ENCODE results near the gene SLC46A3. TPM values are rescaled to one million over a fixed set of nuclear protein-coding genes. Genes with fewer than 3 reads are reported as not detected.

Gene SLC46A3, protein sequence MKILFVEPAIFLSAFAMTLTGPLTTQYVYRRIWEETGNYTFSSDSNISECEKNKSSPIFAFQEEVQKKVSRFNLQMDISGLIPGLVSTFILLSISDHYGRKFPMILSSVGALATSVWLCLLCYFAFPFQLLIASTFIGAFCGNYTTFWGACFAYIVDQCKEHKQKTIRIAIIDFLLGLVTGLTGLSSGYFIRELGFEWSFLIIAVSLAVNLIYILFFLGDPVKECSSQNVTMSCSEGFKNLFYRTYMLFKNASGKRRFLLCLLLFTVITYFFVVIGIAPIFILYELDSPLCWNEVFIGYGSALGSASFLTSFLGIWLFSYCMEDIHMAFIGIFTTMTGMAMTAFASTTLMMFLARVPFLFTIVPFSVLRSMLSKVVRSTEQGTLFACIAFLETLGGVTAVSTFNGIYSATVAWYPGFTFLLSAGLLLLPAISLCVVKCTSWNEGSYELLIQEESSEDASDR
- 3.4 and 8.6 TPM in 2 replicates for total RNA-seq

DNA sequence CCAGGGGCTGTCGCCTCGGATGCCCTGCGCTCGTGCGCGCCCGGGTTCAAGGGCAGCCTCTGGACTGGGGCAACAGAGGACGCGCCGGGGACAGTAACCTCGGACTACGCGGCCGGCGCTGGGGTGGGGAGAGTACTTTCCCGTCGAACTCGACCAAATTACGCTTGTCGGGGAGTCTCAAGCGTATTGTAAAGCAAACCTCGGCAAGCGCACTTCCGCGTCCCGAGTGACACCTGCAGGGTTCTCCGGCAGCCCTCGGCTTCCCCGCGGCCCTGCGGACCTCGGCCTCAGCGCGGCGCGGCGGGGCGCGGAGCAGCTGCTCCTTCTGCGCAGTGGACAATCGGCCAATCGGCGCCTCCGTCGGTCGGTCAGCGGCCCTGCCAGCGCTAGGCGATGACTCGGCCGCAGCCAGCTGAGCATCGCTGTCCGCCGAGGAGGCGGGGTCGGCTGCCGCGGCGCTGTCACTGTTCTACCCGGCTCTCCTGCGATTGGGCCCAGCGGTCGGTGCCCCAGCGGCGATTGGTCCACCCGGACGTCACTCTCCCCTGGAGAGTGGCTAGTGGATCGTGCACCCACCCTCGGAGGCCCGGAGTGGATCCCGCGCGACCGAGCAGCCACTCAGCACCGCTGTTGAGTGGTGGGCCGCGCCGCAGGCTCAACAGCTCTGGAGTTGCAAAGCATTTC is at the start of gene SLC46A3:
SLC46A3 (minus strand) TSS at position 428 of the 684 bp plus-strand sequence. CDS start 972 bp downstream, outside the sequence.

DNA sequence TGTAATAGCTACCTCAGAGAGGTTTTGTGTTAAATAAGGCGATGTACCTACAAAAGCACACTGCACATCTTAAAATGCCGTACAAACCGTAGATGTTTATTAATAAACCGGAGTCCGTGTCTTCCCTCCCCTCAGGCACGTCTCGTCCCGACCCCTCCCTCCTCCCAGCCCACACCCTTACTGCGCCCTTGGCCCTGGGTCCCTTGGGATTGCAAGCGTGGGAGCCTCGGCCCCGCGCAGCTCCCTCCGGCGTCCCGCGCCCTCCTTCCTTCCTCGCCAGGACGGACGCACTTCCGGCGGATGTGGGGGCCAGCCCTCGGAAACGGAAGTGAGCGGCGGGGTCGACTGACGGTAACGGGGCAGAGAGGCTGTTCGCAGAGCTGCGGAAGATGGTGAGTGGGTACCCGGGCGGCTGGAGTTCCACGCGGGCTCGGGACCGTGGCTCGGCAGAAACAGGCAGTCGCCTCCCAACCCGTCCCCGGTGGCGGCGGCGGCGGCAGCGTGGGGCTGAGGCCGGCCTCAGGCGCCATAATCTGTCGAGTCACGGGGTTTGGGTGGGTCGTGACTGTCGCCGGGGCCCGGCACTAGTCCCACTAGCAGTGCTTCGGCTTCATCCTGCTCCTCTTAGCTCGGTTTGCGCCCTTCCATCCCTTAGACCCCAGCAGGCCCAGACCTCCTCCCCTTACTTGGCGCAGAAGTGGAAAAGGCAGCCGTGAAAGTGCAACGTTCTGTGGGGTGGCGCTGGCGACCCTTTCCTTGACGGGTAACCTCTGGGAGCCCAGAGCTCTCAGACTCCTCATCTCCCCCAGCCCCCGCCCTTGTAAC is 59.8 kb downstream of the SLC46A3 start, which contains the start of gene POMP:
POMP (plus strand) TSS at position 335 of the 825 bp plus-strand sequence; CDS start at position 390, 55 bp downstream.

Other genes with a start within 250 kb of the SLC46A3 start
- gene FLT1, start 223.8 kb downstream of the SLC46A3 start, total RNA-seq, result under 0.01 TPM in 1 of 2 replicates, not detected in the other
- 57.2 and 61.5 TPM in 2 replicates for gene POMP, start 59.8 kb downstream of the SLC46A3 start, total RNA-seq
- gene MTUS2, start 101.4 kb upstream of the SLC46A3 start, total RNA-seq, result under 0.01 TPM in 1 of 2 replicates, not detected in the other

All from nasal cavity respiratory epithelium epithelial cell of viscerocranial mucosa (primary cell).